Testis (tissue), 2 donors: ENCODE measurements around the gene CCDC112.

Experiments used
- CTCF ChIP-seq, 3 experiments: fragments of 450-650 bp in 2 of 3; fragments of 200-600 bp in 1 of 3; sonication (generic) in 1 of 3; IDR thresholded peaks; one replicate each; pipeline ENCODE4 v1.5.1; 2016 to 2019; ENCODE audit warnings: antibody characterized with exemption in 3 of 3, mild to moderate bottlenecking in 2 of 3, moderate library complexity in 1 of 3
- POLR2A ChIP-seq: fragments of 450-650 bp; IDR thresholded peaks from one replicate; pipeline ENCODE4 v1.6.1; 2017; ENCODE audit warnings: antibody characterized with exemption, mild to moderate bottlenecking, moderate library complexity

GRCh38 chr5:115241881-115242642 lies 54.4 kb downstream of the CCDC112 start:
- TF ChIP-seq POLR2A (no peak), CTCF (IDR thresholded peaks at IDR 0.05) (no peak)
